H1 (cell line): ENCODE results near the gene PTGER3. TPM values are rescaled to one million over a fixed set of nuclear protein-coding genes. Genes with fewer than 3 reads are reported as not detected.

Experiments
- CTCF ChIA-PET: fragments of 300-600 bp; sonication (Branson Sonifier 250); formaldehyde crosslinking; loops from one replicate; lab custom pipeline; 2021; ENCODE audit not compliant: partially characterized antibody; lab: Charles Lee
- POLR2A ChIA-PET: fragments of 300-600 bp; sonication (Branson Sonifier 250); formaldehyde crosslinking; loops from one replicate; lab custom pipeline; 2021; ENCODE audit warnings: inconsistent platforms; ENCODE audit not compliant: partially characterized antibody; lab: Charles Lee
- DNase-seq, 2 experiments: peaks; one replicate each; pipeline versions ENCODE4 v3.0.0 to v3.0.0-alpha.2; 2010 to 2022; ENCODE audit warnings: low spot score in 2 of 2, low read depth in 1 of 2, mixed read lengths in 1 of 2
- FAIRE-seq: peaks from 2 replicates; lab custom pipeline; 2011; peaks lifted over from hg19 to GRCh38; lab: Jason Lieb, UNC
- H2AFZ ChIP-seq: 2 replicates; pipeline ENCODE4 v1.8.1; 2012; ENCODE audit warnings: low read length, inconsistent platforms
- H2AK5ac ChIP-seq: 2 replicates; pipeline ENCODE4 v1.6.1; 2013; ENCODE audit warnings: low read depth, low read length
- H2BK120ac ChIP-seq: replicated peaks from 2 replicates; pipeline ENCODE3; 2013; ENCODE audit warnings: low read depth, low read length, inconsistent platforms
- H2BK12ac ChIP-seq: 2 replicates; pipeline ENCODE4 v1.6.1; 2013; ENCODE audit warnings: low read depth, low read length
- H2BK15ac ChIP-seq: 2 replicates; pipeline ENCODE4 v1.6.1; 2013; ENCODE audit warnings: low read length
- H2BK20ac ChIP-seq: 2 replicates; pipeline ENCODE4 v1.6.1; 2013; ENCODE audit warnings: low read length
- H2BK5ac ChIP-seq: 2 replicates; pipeline ENCODE4 v1.6.1; 2013; ENCODE audit warnings: low read depth, low read length
- H3K14ac ChIP-seq: 2 replicates; pipeline ENCODE4 v1.6.1; 2013; ENCODE audit warnings: inconsistent platforms; ENCODE audit not compliant: insufficient read length
- H3K18ac ChIP-seq: 2 replicates; pipeline ENCODE4 v1.6.1; 2013; ENCODE audit warnings: low read length; ENCODE audit errors: extremely low read depth
- H3K23ac ChIP-seq: 2 replicates; pipeline ENCODE4 v1.6.1; 2013; ENCODE audit warnings: inconsistent platforms; ENCODE audit not compliant: insufficient read length
- H3K23me2 ChIP-seq: 2 replicates; pipeline ENCODE4 v1.6.1; 2013; ENCODE audit warnings: low read depth, low read length
- H3K27ac ChIP-seq: 2 replicates; pipeline ENCODE4 v1.6.1; 2011; ENCODE audit warnings: low read depth, low read length, inconsistent platforms
- H3K27me3 ChIP-seq, 4 experiments: replicated peaks in 1 of 4; 1 replicate in 1 of 4; 2 replicates in 3 of 4; pipeline versions ENCODE4 v1.6.1 to v1.8.1; 2011 to 2013; ENCODE audit warnings: low read length in 3 of 4, mild to moderate bottlenecking in 3 of 4, inconsistent platforms in 2 of 4, mixed read lengths in 2 of 4, moderate library complexity in 1 of 4; ENCODE audit not compliant: control insufficient read depth in 3 of 4, insufficient read depth in 3 of 4; ENCODE audit errors: extremely low read depth in 1 of 4
- H3K36me3 ChIP-seq, 4 experiments: 2 replicates each; pipeline versions ENCODE4 v1.6.1 to v1.8.1; 2011 to 2013; ENCODE audit warnings: mild to moderate bottlenecking in 4 of 4, low read length in 3 of 4, moderate library complexity in 2 of 4, control low read depth in 1 of 4, inconsistent platforms in 1 of 4; ENCODE audit not compliant: insufficient read depth in 4 of 4, control insufficient read depth in 2 of 4
- H3K4ac ChIP-seq: replicated peaks from 2 replicates; pipeline ENCODE3; 2013; ENCODE audit warnings: low read length, low read depth, mixed read lengths, inconsistent platforms; ENCODE audit not compliant: insufficient read length
- H3K4me1 ChIP-seq, 4 experiments: replicated peaks in 1 of 4; 1 replicate in 1 of 4; 2 replicates in 3 of 4; pipeline versions ENCODE4 v1.6.1 to v1.8.1; 2011 to 2013; ENCODE audit warnings: low read length in 3 of 4, inconsistent platforms in 2 of 4, mixed read lengths in 1 of 4; ENCODE audit not compliant: insufficient read depth in 4 of 4, control insufficient read depth in 3 of 4
- H3K4me2 ChIP-seq, 2 experiments: 2 replicates each; pipeline versions ENCODE4 v1.6.1 to v1.8.1; 2011 to 2013; ENCODE audit warnings: low read depth in 2 of 2, low read length in 2 of 2, control low read depth in 1 of 2, inconsistent platforms in 1 of 2, mild to moderate bottlenecking in 1 of 2; ENCODE audit not compliant: insufficient read depth in 1 of 2
- H3K4me3 ChIP-seq, 4 experiments: fragments of 200-600, 300-600 bp in 1 of 4; sonication (generic), shearing (Covaris generic), sonication (Bioruptor Twin) in 1 of 4; 2 replicates each; pipeline versions ENCODE4 v1.5.1 to v1.8.1; 2011 to 2016; ENCODE audit warnings: low read length in 4 of 4, low read depth in 3 of 4, control low read depth in 2 of 4, inconsistent platforms in 2 of 4, mild to moderate bottlenecking in 2 of 4, mixed read lengths in 1 of 4, moderate library complexity in 1 of 4; ENCODE audit not compliant: insufficient read depth in 2 of 4; ENCODE audit errors: extremely low read depth in 1 of 4
- H3K56ac ChIP-seq: replicated peaks from 2 replicates; pipeline ENCODE3; 2013; ENCODE audit warnings: low read depth, mild to moderate bottlenecking, mixed read lengths, low read length, inconsistent platforms; ENCODE audit not compliant: insufficient read length
- H3K79me1 ChIP-seq: 2 replicates; pipeline ENCODE4 v1.6.1; 2013; ENCODE audit warnings: low read depth, low read length, control low read depth
- H3K79me2 ChIP-seq, 2 experiments: 2 replicates each; pipeline versions ENCODE4 v1.6.1 to v1.8.1; 2012 to 2013; ENCODE audit warnings: low read length in 2 of 2, mild to moderate bottlenecking in 2 of 2, inconsistent platforms in 1 of 2; ENCODE audit not compliant: insufficient read depth in 2 of 2, control insufficient read depth in 1 of 2
- H3K9ac ChIP-seq, 4 experiments: replicated peaks in 1 of 4; 1 replicate in 1 of 4; 2 replicates in 3 of 4; pipeline versions ENCODE4 v1.6.1 to v1.8.1; 2011 to 2013; ENCODE audit warnings: low read depth in 3 of 4, low read length in 3 of 4, control low read depth in 2 of 4, mild to moderate bottlenecking in 2 of 4, moderate library complexity in 2 of 4, inconsistent platforms in 1 of 4; ENCODE audit errors: extremely low read depth in 1 of 4
- H3K9me3 ChIP-seq, 2 experiments: 2 replicates each; pipeline versions ENCODE4 v1.6.1 to v1.8.1; 2012 to 2013; ENCODE audit warnings: mild to moderate bottlenecking in 2 of 2, moderate library complexity in 2 of 2, control low read depth in 1 of 2, inconsistent platforms in 1 of 2, low read depth in 1 of 2, low read length in 1 of 2, mixed read lengths in 1 of 2; ENCODE audit not compliant: insufficient read depth in 2 of 2
- H4K20me1 ChIP-seq, 2 experiments: replicated peaks in 1 of 2; 2 replicates each; pipeline versions ENCODE3 to v1.8.1; 2011 to 2013; ENCODE audit warnings: inconsistent platforms in 2 of 2, low read length in 2 of 2, mild to moderate bottlenecking in 1 of 2; ENCODE audit not compliant: insufficient read depth in 2 of 2, control insufficient read depth in 1 of 2
- H4K5ac ChIP-seq: 2 replicates; pipeline ENCODE4 v1.6.1; 2013; ENCODE audit warnings: low read length, low read depth, mixed read lengths, inconsistent platforms; ENCODE audit not compliant: insufficient read length
- H4K8ac ChIP-seq: 2 replicates; pipeline ENCODE4 v1.8.0; 2013; ENCODE audit warnings: mild to moderate bottlenecking, moderate library complexity, low read length, inconsistent platforms; ENCODE audit not compliant: insufficient read depth; ENCODE audit errors: extremely low read depth
- H4K91ac ChIP-seq: replicated peaks from 2 replicates; pipeline ENCODE3; 2013; ENCODE audit warnings: low read length, mixed read lengths, inconsistent platforms; ENCODE audit not compliant: insufficient read length
- CREB1 ChIP-seq: IDR thresholded peaks from 2 replicates; pipeline ENCODE4 v1.6.1; 2012; ENCODE audit warnings: inconsistent platforms
- CTCF ChIP-seq, 3 experiments: IDR thresholded peaks; 1 replicate in 2 of 3; 2 replicates in 1 of 3; pipeline versions ENCODE4 v1.5.1 to v1.6.1; 2011; ENCODE audit warnings: low read length in 3 of 3, mild to moderate bottlenecking in 3 of 3, inconsistent platforms in 2 of 3, low read depth in 1 of 3, moderate library complexity in 1 of 3; ENCODE audit not compliant: insufficient read depth in 1 of 3; ENCODE audit errors: control extremely low read depth in 1 of 3
- EP300 ChIP-seq, 2 experiments: IDR thresholded peaks; 1 replicate in 1 of 2; 2 replicates in 1 of 2; pipeline ENCODE4 v1.6.1; 2011 to 2012; ENCODE audit warnings: low read depth in 2 of 2, low read length in 2 of 2, mild to moderate bottlenecking in 2 of 2, borderline replicate concordance in 1 of 2, inconsistent platforms in 1 of 2, moderate library complexity in 1 of 2
- RAD21 ChIP-seq, 2 experiments: IDR thresholded peaks in 1 of 2; conservative IDR thresholded peaks in 1 of 2; 2 replicates each; pipeline ENCODE4 v1.6.1; 2011; ENCODE audit warnings: low read depth in 2 of 2, low read length in 2 of 2, improper control_type of control experiment in 1 of 2, inconsistent platforms in 1 of 2, mild to moderate bottlenecking in 1 of 2, moderate library complexity in 1 of 2
- RBBP5 ChIP-seq: IDR thresholded peaks from 2 replicates; pipeline ENCODE4 v1.7.1; 2012; ENCODE audit warnings: low read depth, mild to moderate bottlenecking, inconsistent platforms, low read length, moderate library complexity, borderline replicate concordance
- WGBS, 2 experiments: shearing (Covaris generic) in 1 of 2; methylation state at CpG; one replicate each; pipeline versions ENCODE4 v1.1.6 to v1.1.7; 2013 to 2015; ENCODE audit warnings: low lambda C conversion rate in 2 of 2, mixed read lengths in 2 of 2, inconsistent platforms in 1 of 2, low coverage in 1 of 2, missing lambda C conversion rate in 1 of 2; ENCODE audit not compliant: insufficient replicate concordance in 2 of 2, insufficient coverage in 1 of 2, insufficient read length in 1 of 2; ENCODE audit errors: extremely low coverage in 1 of 2, missing lambda C conversion rate in 1 of 2; 5-methylcytosine and 5-hydroxymethylcytosine counted together
- polyA plus RNA-seq, 7 experiments: library from polyadenylated mRNA; depleted of rRNA in 3 of 7; stranded (reverse) in 5 of 7; unstranded in 2 of 7; fragments of >200 nt in 5 of 7; fragments of 200-250 nt in 2 of 7; gene quantifications; 1 replicate in 5 of 7; 2 replicates in 1 of 7; 4 replicates in 1 of 7; pipeline versions ENCODE4 v1.2.1 to v1.2.3, GENCODE V29; 2011 to 2013; ENCODE audit warnings: missing spikeins in 2 of 7, mixed read lengths in 2 of 7
- total RNA-seq: library from RNA; stranded (reverse); fragmentation: NEBNext Ultra II Directional; extraction: Animal tissue kit (Norgen Biotek cat#: 25700); gene quantifications from 2 replicates; pipeline ENCODE4 v1.2.1, GENCODE V29; 2021

The PTGER3 gene
- total and polyA plus RNA-seq, 2 of the 8 experiments (the other 6 are each of a cell fraction or from before 2014, with no cell fraction given): 0.38 to 0.82 TPM

- Histone ChIP-seq H3K14ac (no peak overlapping the region), H3K4me2 (no peak overlapping the region), H3K23ac (no peak overlapping the region), H3K4ac (no peak overlapping the region), H3K79me2 (no peaks in the 10 kb centered on the region), H2AK5ac (no peak overlapping the region), H4K5ac (no peak overlapping the region), H3K4me3 (no peak overlapping the region), H3K27me3 (peaks cover 17 to 28% (median 21%) of the 10 kb centered on the region in 4 experiments), H2BK20ac (no peak overlapping the region), H2AFZ (no peak overlapping the region), H2BK15ac (no peak overlapping the region), H3K27ac (no peak overlapping the region), H3K18ac (no peak overlapping the region)
- TF ChIP-seq EP300 (IDR thresholded peaks at IDR 0.05; ENCODE audit: borderline replicate concordance in 1 of 2, low read depth in 2 of 2, low read length in 2 of 2): no peak
- TF ChIP-seq RBBP5: no peak
- TF ChIP-seq RAD21 (IDR thresholded peaks at IDR 0.05 in 1 of 2, conservative IDR thresholded peaks at IDR 0.05 in 1 of 2; ENCODE audit: low read depth in 2 of 2, low read length in 2 of 2): peak; percentile 93 to 94
- TF ChIP-seq CTCF (IDR thresholded peaks at IDR 0.05; ENCODE audit: control extremely low read depth in 1 of 3, insufficient read depth in 1 of 3, low read depth in 1 of 3, low read length in 3 of 3): peak in 2 of 3 experiments; percentile 66 to 79; a peak in 3 of 4 replicates
- no peak for TF ChIP-seq CREB1
- TF ChIP-seq, all 59 proteins: peak for 2
- H3K56ac ChIP-seq: no peak overlapping the region
- H4K20me1 ChIP-seq: no peaks in the 10 kb centered on the region
- no peak overlapping the region for H2BK120ac ChIP-seq
- no peak overlapping the region for H4K8ac ChIP-seq
- H4K91ac ChIP-seq: no peak overlapping the region
- H3K79me1 ChIP-seq: no peaks in the 10 kb centered on the region
- H2BK5ac ChIP-seq: no peak overlapping the region
- H3K9ac ChIP-seq: no peak overlapping the region
- ChIA-PET POLR2A (no interaction called here), CTCF (interaction anchor here (0.6 to 2.9 kb wide), 26 partner anchors 11 to 792 kb away, joined by 3 to 26 read pairs (median 4); no protein-coding TSS in a partner anchor)
- no peak for DNase-seq
- H2BK12ac ChIP-seq: no peak overlapping the region
- H3K4me1 ChIP-seq: peaks cover 0 to 7% (median 3%) of the 10 kb centered on the region in 4 experiments; a peak in 4 of 7 replicates
- H3K9me3 ChIP-seq: no peaks in the 10 kb centered on the region
- H3K36me3 ChIP-seq: no peaks in the 10 kb centered on the region
- peak; percentile 66 for FAIRE-seq
- peaks cover 10% of the 10 kb centered on the region; the same call in 1 of the 2 replicates for H3K23me2 ChIP-seq
- WGBS, 2 experiments: 7% methylated on average over 1 of the region's 1 CpG; no CpG with 5 or more reads in 1 of the 2 experiments
These were observed 2.5 kb upstream of the PTGER3 start for GRCh38 chr1:71049951-71050598.
